Neuronal stem cell (in vitro differentiated cells): ENCODE measurements around the gene MMP19. TPM values are rescaled to one million over a fixed set of nuclear protein-coding genes. Genes with fewer than 3 reads are reported as not detected.
A peak's percentile ranks its signal among the peaks of the same experiment; 100 is the strongest.

Experiments
- DNase-seq: peaks from one replicate; pipeline ENCODE4 v3.0.0-alpha.2; 2013; ENCODE audit warnings: low spot score
- H2AFZ ChIP-seq: one replicate; pipeline ENCODE4 v1.6.1; 2013; ENCODE audit warnings: mild to moderate bottlenecking, low read length, inconsistent platforms
- H2AK5ac ChIP-seq: 2 replicates; pipeline ENCODE4 v1.6.1; 2013; ENCODE audit warnings: low read depth, mild to moderate bottlenecking, inconsistent platforms, low read length, moderate library complexity, mixed read lengths
- H2BK120ac ChIP-seq: 2 replicates; pipeline ENCODE4 v1.6.1; 2013; ENCODE audit warnings: low read depth, mild to moderate bottlenecking, inconsistent platforms, low read length, moderate library complexity, mixed read lengths
- H2BK12ac ChIP-seq: one replicate; pipeline ENCODE4 v1.6.1; 2013; ENCODE audit warnings: low read length, inconsistent platforms
- H2BK15ac ChIP-seq: 2 replicates; pipeline ENCODE4 v1.6.1; 2013; ENCODE audit warnings: mild to moderate bottlenecking, low read length, inconsistent platforms, mixed read lengths
- H2BK5ac ChIP-seq: one replicate; pipeline ENCODE4 v1.6.1; 2013; ENCODE audit warnings: inconsistent platforms, mild to moderate bottlenecking, low read length, moderate library complexity
- H3K14ac ChIP-seq: one replicate; pipeline ENCODE4 v1.6.1; 2013; ENCODE audit warnings: low read length, inconsistent platforms
- H3K18ac ChIP-seq: 2 replicates; pipeline ENCODE4 v1.6.1; 2013; ENCODE audit warnings: low read length, inconsistent platforms
- H3K23ac ChIP-seq: 2 replicates; pipeline ENCODE4 v1.6.1; 2013; ENCODE audit warnings: low read depth, mild to moderate bottlenecking, mixed read lengths, low read length, inconsistent platforms; ENCODE audit not compliant: poor library complexity
- H3K27ac ChIP-seq: replicated peaks from 3 replicates; pipeline ENCODE4 v1.5.1; 2013; ENCODE audit warnings: low read length, inconsistent platforms
- H3K27me3 ChIP-seq, 3 experiments: 2 replicates each; pipeline ENCODE4 v1.6.1; 2013; ENCODE audit warnings: low read length in 3 of 3, mild to moderate bottlenecking in 2 of 3, inconsistent platforms in 1 of 3, low read depth in 1 of 3, mixed read lengths in 1 of 3, moderate library complexity in 1 of 3; ENCODE audit not compliant: control insufficient read depth in 3 of 3, insufficient read depth in 3 of 3
- H3K36me3 ChIP-seq, 2 donors: replicated peaks in 1 of 2; 2 replicates each; pipeline ENCODE4 v1.6.1; 2013; ENCODE audit warnings: low read length in 2 of 2; ENCODE audit not compliant: control insufficient read depth in 2 of 2, insufficient read depth in 2 of 2
- H3K4ac ChIP-seq: 2 replicates; pipeline ENCODE4 v1.6.1; 2013; ENCODE audit warnings: inconsistent platforms, mild to moderate bottlenecking, low read length, moderate library complexity
- H3K4me1 ChIP-seq, 2 donors: 1 replicate in 1 of 2; 2 replicates in 1 of 2; pipeline ENCODE4 v1.6.1; 2013; ENCODE audit warnings: low read length in 2 of 2, low read depth in 1 of 2; ENCODE audit not compliant: control insufficient read depth in 2 of 2, insufficient read depth in 1 of 2
- H3K4me2 ChIP-seq: one replicate; pipeline ENCODE4 v1.6.1; 2013; ENCODE audit warnings: mild to moderate bottlenecking, low read length, inconsistent platforms; ENCODE audit not compliant: insufficient read depth, poor library complexity, severe bottlenecking
- H3K4me3 ChIP-seq, 2 donors: 2 replicates each; pipeline ENCODE4 v1.5.1; 2013; ENCODE audit warnings: low read length in 2 of 2, mild to moderate bottlenecking in 2 of 2, inconsistent platforms in 1 of 2, moderate library complexity in 1 of 2
- H3K79me1 ChIP-seq: one replicate; pipeline ENCODE4 v1.6.1; 2013; ENCODE audit warnings: low read depth, mild to moderate bottlenecking, inconsistent platforms, low read length, moderate library complexity
- H3K9ac ChIP-seq: one replicate; pipeline ENCODE4 v1.6.1; 2013; ENCODE audit warnings: mild to moderate bottlenecking, low read depth, low read length, inconsistent platforms; ENCODE audit not compliant: poor library complexity
- H3K9me3 ChIP-seq, 2 donors: replicated peaks in 1 of 2; 2 replicates each; pipeline versions ENCODE3 to v1.6.1; 2013; ENCODE audit warnings: low read length in 2 of 2, mild to moderate bottlenecking in 2 of 2, inconsistent platforms in 1 of 2, low read depth in 1 of 2, mixed read lengths in 1 of 2, moderate library complexity in 1 of 2; ENCODE audit not compliant: control insufficient read depth in 2 of 2, insufficient read depth in 1 of 2
- H4K8ac ChIP-seq: one replicate; pipeline ENCODE4 v1.6.1; 2013; ENCODE audit warnings: low read depth, mild to moderate bottlenecking, inconsistent platforms, low read length, moderate library complexity
- H4K91ac ChIP-seq: one replicate; pipeline ENCODE4 v1.6.1; 2013; ENCODE audit warnings: low read length, low read depth, mild to moderate bottlenecking, inconsistent platforms; ENCODE audit not compliant: poor library complexity
- WGBS, 2 donors: extraction: QIAGEN DNeasy Blood & Tissue Kit; methylation state at CpG; one replicate each; pipeline ENCODE4 v1.1.7; 2013; ENCODE audit warnings: missing lambda C conversion rate in 2 of 2, mixed read lengths in 1 of 2; ENCODE audit not compliant: insufficient read length in 2 of 2, insufficient replicate concordance in 1 of 2; ENCODE audit errors: extremely low coverage in 2 of 2; 5-methylcytosine and 5-hydroxymethylcytosine counted together
- polyA plus RNA-seq, 2 experiments: library from polyadenylated mRNA; stranded (reverse); fragments of 200-250 nt; gene quantifications; one replicate each; pipeline ENCODE4 v1.2.3, GENCODE V29; 2013

Gene MMP19, protein sequence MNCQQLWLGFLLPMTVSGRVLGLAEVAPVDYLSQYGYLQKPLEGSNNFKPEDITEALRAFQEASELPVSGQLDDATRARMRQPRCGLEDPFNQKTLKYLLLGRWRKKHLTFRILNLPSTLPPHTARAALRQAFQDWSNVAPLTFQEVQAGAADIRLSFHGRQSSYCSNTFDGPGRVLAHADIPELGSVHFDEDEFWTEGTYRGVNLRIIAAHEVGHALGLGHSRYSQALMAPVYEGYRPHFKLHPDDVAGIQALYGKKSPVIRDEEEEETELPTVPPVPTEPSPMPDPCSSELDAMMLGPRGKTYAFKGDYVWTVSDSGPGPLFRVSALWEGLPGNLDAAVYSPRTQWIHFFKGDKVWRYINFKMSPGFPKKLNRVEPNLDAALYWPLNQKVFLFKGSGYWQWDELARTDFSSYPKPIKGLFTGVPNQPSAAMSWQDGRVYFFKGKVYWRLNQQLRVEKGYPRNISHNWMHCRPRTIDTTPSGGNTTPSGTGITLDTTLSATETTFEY
- polyA plus RNA-seq (2013, experiment 1 of 2) = 0.24 TPM
- polyA plus RNA-seq (2013, experiment 2 of 2) = 0.21 TPM

DNA sequence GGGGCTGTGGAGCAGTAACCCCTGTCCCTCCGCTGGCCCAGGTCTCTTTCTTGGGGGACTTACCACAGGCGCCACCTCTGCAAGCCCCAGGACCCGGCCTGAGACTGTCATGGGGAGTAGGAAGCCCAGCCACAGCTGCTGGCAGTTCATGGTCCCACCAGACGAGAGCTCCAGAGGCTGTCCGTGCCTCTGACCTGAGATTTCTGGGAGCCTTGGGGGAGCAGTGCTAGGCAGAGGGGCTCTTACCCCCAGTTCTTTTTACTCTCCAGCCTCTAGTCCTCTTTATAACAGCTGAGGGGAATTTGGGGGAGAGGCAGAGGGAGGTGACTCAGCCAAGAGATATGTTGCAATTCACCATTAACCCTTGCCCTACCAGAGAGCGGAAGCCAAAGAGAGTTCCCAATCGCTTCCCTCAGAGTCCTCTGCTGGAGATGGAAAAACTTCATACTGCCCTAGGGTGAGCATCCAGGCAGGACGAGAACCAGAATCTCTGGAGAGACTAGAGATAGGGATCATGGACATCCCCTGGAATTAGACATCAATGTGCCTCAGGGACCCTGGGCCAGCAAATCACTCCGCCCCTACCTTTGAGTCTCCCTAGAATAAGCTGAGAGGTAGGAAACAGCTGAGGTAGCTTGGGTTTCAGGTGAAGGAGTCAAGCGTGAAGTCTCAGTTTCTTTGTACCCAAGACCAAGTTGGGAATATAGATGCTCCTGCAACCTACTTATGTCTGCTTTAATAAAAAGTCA is at the start of gene MMP19:
Gene MMP19, minus strand, starts transcription at position 256 of the 749 bp plus-strand sequence. Its CDS starts 106 bp downstream, at position 150.
- Histone ChIP-seq H4K91ac (no peak within 1 kb of the TSS), H3K79me1 (no peaks in the 10 kb centered on the region), H3K18ac (peak within 1 kb of the TSS; percentile 17), H3K36me3 (no peaks in the 10 kb centered on the region), H3K4me1 (peaks cover 11 to 13% of the 10 kb centered on the region in 2 donors), H3K4ac (no peak within 1 kb of the TSS), H3K9me3 (peaks cover 0 to 5% of the 10 kb centered on the region in 2 donors), H2BK15ac (no peak within 1 kb of the TSS), H2BK5ac (no peak within 1 kb of the TSS), H3K27ac (no peak within 1 kb of the TSS), H3K23ac (no peak within 1 kb of the TSS), H2BK12ac (no peak within 1 kb of the TSS), H3K4me3 (no peak within 1 kb of the TSS), H3K9ac (peak within 1 kb of the TSS; percentile 22), H2AFZ (peak within 1 kb of the TSS; percentile 43), H4K8ac (no peak within 1 kb of the TSS), H2BK120ac (no peak within 1 kb of the TSS), H3K4me2 (no peak within 1 kb of the TSS), H2AK5ac (no peak within 1 kb of the TSS), H3K14ac (peak within 1 kb of the TSS; percentile 13), H3K27me3 (peaks cover 0 to 11% (median 0%) of the 10 kb centered on the region in 3 experiments)
- WGBS, 2 donors = no CpG with 5 or more reads among the region's 10 CpGs
- no peak for DNase-seq

DNA sequence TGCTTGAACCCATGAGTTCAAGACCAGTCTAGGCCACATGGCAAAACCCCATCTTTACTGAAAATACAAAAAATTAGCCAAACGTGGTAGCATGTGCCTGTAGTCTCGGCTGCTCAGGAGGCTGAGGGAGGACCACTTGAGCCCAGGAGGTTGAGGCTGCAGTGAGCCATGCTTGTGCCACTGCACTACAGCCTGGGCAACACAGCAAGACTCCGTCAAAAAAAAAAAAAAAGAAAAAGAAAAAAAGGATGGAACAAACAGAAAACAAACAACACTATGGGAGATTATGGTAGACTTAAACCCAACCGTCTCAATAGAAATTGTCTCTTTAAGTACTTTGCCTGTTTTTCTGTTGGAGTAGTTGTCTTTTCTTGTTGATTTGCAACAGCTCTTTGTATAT is 48.6 kb upstream of the MMP19 start:
- Histone ChIP-seq H2AK5ac (no peak overlapping the region), H2BK5ac (no peak overlapping the region), H3K27me3 (no peaks in the 10 kb centered on the region), H4K8ac (no peak overlapping the region), H3K36me3 (no peaks in the 10 kb centered on the region), H3K4me1 (no peaks in the 10 kb centered on the region), H2BK15ac (no peak overlapping the region), H2BK12ac (no peak overlapping the region), H3K27ac (no peak overlapping the region), H3K79me1 (peaks cover 2% of the 10 kb centered on the region), H3K18ac (no peak overlapping the region), H3K23ac (no peak overlapping the region), H3K9ac (no peak overlapping the region), H3K4me3 (no peak overlapping the region), H3K4me2 (no peak overlapping the region), H3K14ac (no peak overlapping the region), H2BK120ac (no peak overlapping the region), H4K91ac (no peak overlapping the region), H3K9me3 (no peaks in the 10 kb centered on the region), H2AFZ (no peak overlapping the region), H3K4ac (no peak overlapping the region)
- DNase-seq = no peak
- WGBS, 2 donors = no CpG with 5 or more reads among the region's 4 CpGs

DNA sequence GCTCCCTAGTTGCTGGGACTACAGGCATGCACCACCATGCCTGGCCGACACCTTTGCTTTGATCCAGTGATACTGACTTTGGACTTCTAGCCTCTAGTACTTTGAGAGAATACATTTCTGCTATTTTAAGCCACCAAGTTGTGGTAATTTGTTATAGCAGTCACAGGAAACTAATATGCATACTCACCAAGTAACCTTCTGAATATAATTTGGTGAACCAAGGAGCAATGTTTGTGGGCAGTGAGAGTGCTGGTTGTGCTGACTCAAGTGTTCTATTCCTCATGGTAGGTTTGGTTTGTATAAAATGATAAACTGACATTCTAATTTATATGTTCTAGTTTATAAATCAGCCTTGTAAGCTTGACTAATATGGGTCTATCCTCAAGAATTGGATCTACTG is 42.4 kb upstream of the MMP19 start:
- H2AFZ ChIP-seq = no peak overlapping the region
- DNase-seq = no peak
- no peak overlapping the region for H2AK5ac ChIP-seq
- no peak overlapping the region for H2BK15ac ChIP-seq
- H3K4me2 ChIP-seq = no peak overlapping the region
- no peak overlapping the region for H2BK5ac ChIP-seq
- no peak overlapping the region for H3K23ac ChIP-seq
- no peak overlapping the region for H4K91ac ChIP-seq
- H4K8ac ChIP-seq = no peak overlapping the region
- H3K79me1 ChIP-seq = no peaks in the 10 kb centered on the region
- no peak overlapping the region for H3K18ac ChIP-seq
- WGBS, 2 donors = no CpG with 5 or more reads among the region's 1 CpG
- H3K36me3 ChIP-seq = no peaks in the 10 kb centered on the region
- no peak overlapping the region for H3K27ac ChIP-seq
- no peak overlapping the region for H2BK12ac ChIP-seq
- no peak overlapping the region for H3K4me3 ChIP-seq
- H3K9me3 ChIP-seq = peaks cover 0 to 2% of the 10 kb centered on the region in 2 donors
- H3K27me3 ChIP-seq = no peaks in the 10 kb centered on the region
- no peak overlapping the region for H3K14ac ChIP-seq
- H3K4me1 ChIP-seq = peaks cover 0 to 4% of the 10 kb centered on the region in 2 donors
- no peak overlapping the region for H3K9ac ChIP-seq
- H3K4ac ChIP-seq = no peak overlapping the region
- no peak overlapping the region for H2BK120ac ChIP-seq

DNA sequence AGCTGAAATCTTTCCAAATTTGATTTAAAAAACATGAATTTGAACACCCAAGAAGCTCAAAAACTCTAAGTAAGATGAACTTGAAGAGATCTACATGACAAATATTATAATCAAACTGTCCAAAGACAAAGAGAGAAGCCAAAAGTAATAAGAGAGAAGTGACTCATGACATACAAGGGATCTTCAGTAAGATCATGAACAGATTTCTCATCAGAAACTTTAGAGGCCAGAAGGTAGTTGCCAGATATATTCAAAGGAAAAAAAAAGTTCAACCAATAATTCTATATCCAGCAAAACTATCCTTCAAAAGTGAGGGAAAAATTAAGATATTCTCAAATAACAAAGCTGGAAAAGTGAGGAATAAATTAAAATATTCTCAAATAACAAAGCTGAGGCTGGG is 35.1 kb upstream of the MMP19 start:
- H3K79me1 ChIP-seq = no peaks in the 10 kb centered on the region
- no peak overlapping the region for H2BK5ac ChIP-seq
- no peak overlapping the region for H4K8ac ChIP-seq
- H3K14ac ChIP-seq = no peak overlapping the region
- H3K9me3 ChIP-seq = peaks cover 2 to 5% of the 10 kb centered on the region in 2 donors
- H3K18ac ChIP-seq = no peak overlapping the region
- H3K4me1 ChIP-seq = peaks cover 2 to 6% of the 10 kb centered on the region in 2 donors
- H3K23ac ChIP-seq = no peak overlapping the region
- no peak overlapping the region for H3K4ac ChIP-seq
- no peak overlapping the region for H2AFZ ChIP-seq
- H3K27me3 ChIP-seq = no peaks in the 10 kb centered on the region
- H3K36me3 ChIP-seq = no peaks in the 10 kb centered on the region
- no peak overlapping the region for H2BK15ac ChIP-seq
- no peak overlapping the region for H4K91ac ChIP-seq
- H2BK120ac ChIP-seq = no peak overlapping the region
- no peak for DNase-seq
- H2AK5ac ChIP-seq = no peak overlapping the region
- H3K27ac ChIP-seq = no peak overlapping the region
- H3K4me3 ChIP-seq = no peak overlapping the region
- H3K9ac ChIP-seq = no peak overlapping the region
- no peak overlapping the region for H3K4me2 ChIP-seq
- no peak overlapping the region for H2BK12ac ChIP-seq
